Measurements from ENCODE around the gene ZNF511.

GRCh38 chr10:133359972-133360610, 51.4 kb downstream of the ZNF511 start:
- no peak for TF ChIP-seq EZH2 (IDR thresholded peaks at IDR 0.05; ENCODE audit: insufficient read depth, poor library complexity, severe bottlenecking)
- no peak for TF ChIP-seq EZH2phosphoT487 (IDR thresholded peaks at IDR 0.05; ENCODE audit: insufficient read depth, low read depth)

All from GM23248 (cell line).